GM19239 (cell line): ENCODE data around the gene FLYWCH2.
"Not testable (repeated sequence)": the region's sequence is repeated elsewhere in the genome, so short reads cannot be mapped to it uniquely, and the experiment has no call there.

Experiments
- DNase-seq: peaks from one replicate; pipeline ENCODE4 v3.0.0; 2011; ENCODE audit warnings: low spot score; ENCODE audit not compliant: insufficient read length
- FAIRE-seq: peaks from 2 replicates; lab custom pipeline; 2011; peaks lifted over from hg19 to GRCh38; lab: Jason Lieb, UNC

FLYWCH2 gene

GRCh38 chr16:2931231-2931914 lies 48.4 kb downstream of the FLYWCH2 start:
- DNase-seq, FAIRE-seq: not testable (repeated sequence)

GRCh38 chr16:2933136-2933535 lies 50.1 kb downstream of the FLYWCH2 start:
- no peak for DNase-seq
- FAIRE-seq: no peak

DNA sequence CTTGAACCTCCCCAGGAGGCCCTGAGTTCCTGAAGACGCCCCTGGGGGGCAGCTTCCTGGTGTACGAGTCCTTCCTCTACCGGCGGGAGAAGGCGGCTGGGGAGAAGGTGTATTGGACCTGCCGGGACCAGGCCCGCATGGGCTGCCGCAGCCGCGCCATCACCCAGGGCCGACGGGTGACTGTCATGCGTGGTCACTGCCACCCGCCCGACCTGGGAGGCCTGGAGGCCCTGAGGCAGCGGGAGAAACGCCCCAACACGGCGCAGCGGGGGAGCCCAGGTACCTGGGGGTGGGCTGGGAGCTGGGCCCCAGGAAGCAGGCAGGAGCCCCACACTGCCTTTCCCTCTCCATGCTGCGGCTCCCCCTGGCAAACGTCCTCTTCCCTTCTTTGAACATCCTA lies 50.7 kb downstream of the FLYWCH2 start:
- DNase-seq (no peak), FAIRE-seq (no peak)

DNA sequence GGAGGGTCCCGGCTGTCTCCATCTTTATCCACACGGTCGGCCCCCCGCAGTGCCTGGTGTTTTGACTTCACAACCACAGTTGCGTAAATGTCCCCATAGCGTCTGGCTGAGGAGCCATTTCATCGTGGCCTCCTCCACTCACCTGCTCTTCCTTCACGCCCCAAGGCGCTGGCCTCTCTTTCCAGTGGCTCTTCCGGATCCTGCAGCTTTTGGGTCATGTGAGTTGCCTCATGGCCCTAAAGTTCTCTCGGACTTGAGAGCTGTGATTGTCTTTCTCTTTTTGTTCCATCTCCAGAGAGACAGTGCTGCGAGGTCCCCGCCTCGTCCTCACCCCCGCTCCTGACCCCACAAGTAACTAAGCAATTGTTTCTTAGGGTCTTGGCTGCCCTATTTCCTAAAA lies 51.4 kb downstream of the FLYWCH2 start:
- no peak for DNase-seq
- no peak for FAIRE-seq

DNA sequence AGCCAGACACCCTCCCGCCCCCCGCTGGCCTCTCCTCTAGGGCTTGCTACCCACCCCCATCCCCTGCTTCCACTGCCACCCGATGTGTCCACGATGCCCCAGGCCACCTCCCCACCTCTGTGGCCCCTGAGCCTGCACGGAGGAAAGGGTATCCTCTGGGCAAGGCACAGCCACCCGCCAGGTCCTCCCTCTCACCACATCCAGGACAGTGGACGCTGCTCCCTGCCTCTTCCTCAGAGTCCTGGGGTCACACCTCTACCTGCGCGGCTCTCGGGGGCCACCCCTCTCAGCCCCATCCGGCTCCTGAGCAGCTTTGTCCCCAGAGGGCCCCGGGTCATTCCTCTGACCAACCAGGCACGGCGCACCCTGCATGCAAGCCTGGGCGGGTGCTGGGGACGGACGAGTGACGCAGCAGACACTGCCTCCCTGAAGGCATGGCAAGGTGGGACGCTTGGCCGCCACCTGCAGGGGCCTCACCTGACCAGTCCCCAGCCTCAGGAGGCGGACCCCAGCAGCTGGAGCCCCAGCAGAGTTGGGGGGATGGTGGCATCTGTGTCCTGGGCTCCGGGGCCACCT lies 53.5 kb downstream of the FLYWCH2 start:
- FAIRE-seq (no peak), DNase-seq (no peak)

DNA sequence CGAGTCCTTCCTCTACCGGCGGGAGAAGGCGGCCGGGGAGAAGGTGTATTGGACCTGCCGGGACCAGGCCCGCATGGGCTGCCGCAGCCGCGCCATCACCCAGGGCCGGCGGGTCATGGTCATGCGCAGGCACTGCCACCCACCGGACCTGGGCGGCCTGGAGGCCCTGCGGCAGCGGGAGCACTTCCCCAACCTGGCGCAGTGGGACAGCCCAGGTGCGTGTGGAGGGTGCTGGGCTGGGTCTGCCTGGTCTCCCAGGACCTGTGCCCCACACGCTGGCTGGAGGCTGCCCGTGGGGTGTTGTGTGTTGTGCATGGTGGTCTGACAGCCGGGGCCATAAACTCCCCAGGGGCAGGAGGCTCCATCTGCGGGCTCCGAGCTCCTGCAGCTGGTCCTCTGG lies 54.2 kb downstream of the FLYWCH2 start:
- DNase-seq (no peak), FAIRE-seq (no peak)

GRCh38 chr16:2938206-2938605 lies 55.2 kb downstream of the FLYWCH2 start:
- DNase-seq: no peak
- FAIRE-seq: no peak

- no peak for DNase-seq
- FAIRE-seq: no peak
Observed at GRCh38 chr16:2939968-2940367, 57.0 kb downstream of the FLYWCH2 start.

GRCh38 chr16:2942045-2942444 lies 59.0 kb downstream of the FLYWCH2 start:
- FAIRE-seq (no peak), DNase-seq (no peak)

GRCh38 chr16:2943716-2944115 lies 60.7 kb downstream of the FLYWCH2 start:
- not testable (repeated sequence) for FAIRE-seq, DNase-seq

DNA sequence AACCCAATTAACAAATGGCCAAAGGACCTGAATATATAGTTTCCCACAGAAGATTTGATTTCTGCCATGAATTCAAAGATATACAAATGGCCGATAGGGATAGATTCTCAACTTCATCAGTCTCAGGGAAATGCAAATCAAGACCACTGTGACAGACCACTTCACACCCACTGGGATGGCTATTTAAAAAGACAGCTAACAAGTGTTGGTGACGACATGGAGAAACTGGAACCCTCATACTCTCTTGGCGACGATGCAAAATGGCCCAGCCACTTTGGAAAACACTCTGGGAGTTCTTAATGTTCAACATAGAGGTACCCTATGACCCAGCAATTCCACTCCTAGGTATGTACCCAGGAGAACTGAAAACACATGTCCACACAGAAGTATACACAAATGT lies 63.6 kb downstream of the FLYWCH2 start:
- DNase-seq: no peak
- no peak for FAIRE-seq
